ENCODE data around the gene XXYLT1.

DNA sequence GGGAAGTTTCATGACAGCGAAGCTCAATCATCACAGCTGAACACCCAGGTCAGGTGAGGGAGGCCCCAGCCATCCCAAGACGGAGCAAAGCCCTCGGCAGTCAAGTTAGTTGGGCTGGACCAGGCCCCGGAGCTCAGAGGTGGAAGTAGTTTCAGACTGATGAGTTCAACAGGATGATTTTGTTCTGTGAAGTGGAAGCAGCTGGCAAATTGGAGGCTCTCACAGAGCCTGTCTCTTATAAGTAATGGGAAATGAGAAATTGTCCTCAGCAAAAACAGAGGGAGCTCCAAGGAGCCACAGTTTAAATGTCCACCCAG is 245.1 kb downstream of the XXYLT1 start:
- TF ChIP-seq, protein P1, sequence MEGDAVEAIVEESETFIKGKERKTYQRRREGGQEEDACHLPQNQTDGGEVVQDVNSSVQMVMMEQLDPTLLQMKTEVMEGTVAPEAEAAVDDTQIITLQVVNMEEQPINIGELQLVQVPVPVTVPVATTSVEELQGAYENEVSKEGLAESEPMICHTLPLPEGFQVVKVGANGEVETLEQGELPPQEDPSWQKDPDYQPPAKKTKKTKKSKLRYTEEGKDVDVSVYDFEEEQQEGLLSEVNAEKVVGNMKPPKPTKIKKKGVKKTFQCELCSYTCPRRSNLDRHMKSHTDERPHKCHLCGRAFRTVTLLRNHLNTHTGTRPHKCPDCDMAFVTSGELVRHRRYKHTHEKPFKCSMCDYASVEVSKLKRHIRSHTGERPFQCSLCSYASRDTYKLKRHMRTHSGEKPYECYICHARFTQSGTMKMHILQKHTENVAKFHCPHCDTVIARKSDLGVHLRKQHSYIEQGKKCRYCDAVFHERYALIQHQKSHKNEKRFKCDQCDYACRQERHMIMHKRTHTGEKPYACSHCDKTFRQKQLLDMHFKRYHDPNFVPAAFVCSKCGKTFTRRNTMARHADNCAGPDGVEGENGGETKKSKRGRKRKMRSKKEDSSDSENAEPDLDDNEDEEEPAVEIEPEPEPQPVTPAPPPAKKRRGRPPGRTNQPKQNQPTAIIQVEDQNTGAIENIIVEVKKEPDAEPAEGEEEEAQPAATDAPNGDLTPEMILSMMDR (conservative IDR thresholded peaks at IDR 0.05; ENCODE audit: low read depth, low read length): no peak
- TF ChIP-seq EZH2 (IDR thresholded peaks at IDR 0.05; ENCODE audit: low read length, unreplicated experiment): no peak
- TF ChIP-seq EZH2phosphoT487 (IDR thresholded peaks at IDR 0.05; ENCODE audit: borderline replicate concordance, low read length): no peak
